ENCODE results near the gene MAML3.

The MAML3 gene

DNA sequence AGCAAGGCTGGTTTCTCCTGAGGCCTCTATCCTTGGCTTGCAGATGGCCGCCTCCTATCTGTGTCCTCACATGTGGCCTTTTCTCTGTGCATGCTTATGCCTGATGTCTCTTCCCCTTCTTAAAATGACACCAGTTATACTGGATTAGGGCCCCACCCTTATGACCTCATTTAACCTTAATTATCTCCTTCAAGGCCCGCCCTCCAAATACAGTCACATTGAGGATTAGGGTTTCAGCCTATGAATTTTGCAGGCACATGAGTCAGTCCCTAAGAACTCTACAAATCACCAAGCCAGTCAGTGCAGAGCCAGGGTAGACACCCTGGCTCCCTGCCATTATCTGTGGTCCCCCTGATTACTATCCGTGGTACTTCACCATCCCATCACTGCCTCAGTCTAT lies 51.6 kb downstream of the MAML3 start:
- no peak for DNase-seq (ENCODE audit: low read depth in 3 of 3, low spot score in 1 of 3)

DNA sequence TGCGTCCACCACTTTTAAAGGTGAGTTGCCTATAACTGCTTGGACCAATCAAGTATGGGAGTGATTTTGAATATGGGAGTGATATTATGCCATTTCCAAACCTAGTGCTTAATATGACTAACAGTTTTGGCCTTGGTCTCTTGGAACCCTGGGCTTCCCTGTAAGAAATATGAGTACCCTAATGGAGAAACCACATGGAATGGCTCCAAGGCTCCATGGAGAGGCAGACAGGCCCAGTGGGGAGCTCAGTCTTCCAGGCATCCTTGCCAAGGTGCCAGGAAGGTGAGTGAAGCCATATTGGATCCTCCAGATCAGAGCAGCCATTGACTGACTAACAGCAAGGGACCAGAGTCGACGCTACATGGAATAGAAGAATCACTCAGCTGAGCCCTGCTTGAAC lies 53.2 kb downstream of the MAML3 start:
- no peak for DNase-seq (ENCODE audit: low read depth in 3 of 3, low spot score in 1 of 3)

DNA sequence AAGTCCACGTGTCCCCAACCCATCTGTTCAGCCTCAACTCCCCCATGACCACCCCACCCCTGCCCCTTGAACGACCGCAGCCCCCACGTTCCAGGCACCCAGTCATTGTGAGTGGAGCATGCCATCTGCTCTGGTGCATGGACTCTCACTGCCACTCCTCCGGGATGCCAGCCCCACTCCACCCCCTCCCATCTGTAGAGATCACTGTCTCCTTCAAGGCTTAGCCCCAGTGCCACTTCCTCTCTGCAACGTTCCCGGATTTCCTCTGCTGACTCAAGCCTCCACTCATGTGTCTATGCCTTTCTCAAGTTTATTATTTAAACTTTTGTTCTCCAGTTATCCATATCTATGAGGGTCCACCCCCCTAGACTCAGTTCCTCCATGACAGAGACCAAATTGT lies 54.0 kb downstream of the MAML3 start:
- no peak for DNase-seq (ENCODE audit: low read depth in 3 of 3, low spot score in 1 of 3)

DNA sequence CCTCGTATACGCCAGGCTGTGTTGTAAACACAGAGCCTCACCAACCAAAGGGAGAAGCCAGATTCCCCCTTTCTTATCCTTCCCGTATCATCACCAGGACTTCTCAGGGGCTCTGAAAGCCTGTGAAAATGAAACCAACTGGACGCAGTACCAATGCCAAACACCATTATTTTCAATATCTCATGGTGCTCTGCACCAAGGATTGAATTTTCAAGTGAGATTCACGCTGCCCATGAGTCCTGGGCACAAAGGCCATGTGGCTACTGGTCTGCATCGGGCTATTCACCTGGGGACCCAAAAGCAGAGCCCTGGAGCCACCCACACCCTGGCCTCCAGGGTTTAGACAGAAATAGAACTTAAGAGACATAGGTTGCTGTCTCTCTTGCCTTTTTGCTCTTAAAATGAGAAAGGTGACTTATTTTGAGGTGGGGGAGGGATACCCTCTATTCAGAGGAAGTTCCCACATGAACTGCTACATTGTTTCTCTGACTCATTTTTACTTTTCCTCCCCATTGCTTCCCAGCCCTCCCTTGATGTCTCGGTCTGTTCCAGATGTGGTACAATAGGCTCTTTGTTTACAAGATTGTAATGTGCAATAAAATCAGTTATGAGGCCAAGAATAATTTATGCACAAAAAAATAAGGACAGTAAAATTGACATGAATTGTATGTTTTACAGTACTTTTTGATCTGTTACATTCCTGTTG lies 55.4 kb downstream of the MAML3 start:
- DNase-seq (ENCODE audit: low read depth in 3 of 3, low spot score in 1 of 3) = no peak

DNA sequence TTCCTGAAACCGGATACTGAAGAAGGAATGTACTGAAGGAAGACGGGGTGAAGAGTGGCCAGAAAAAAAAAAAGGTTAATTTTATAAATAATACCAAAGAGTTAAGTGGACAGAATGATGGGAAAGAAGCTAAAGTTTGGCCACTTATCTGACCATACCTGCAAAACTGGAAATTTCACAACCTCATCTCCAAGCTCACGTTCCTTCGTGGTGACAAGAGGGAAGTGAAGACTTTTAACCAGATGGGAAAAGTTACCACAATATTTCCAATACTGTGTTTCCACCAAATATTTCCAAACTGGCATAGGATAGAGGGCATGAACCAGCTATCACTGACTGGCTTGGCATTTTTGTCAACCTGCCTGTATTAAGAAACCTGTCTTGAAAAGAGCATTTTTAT lies 56.4 kb downstream of the MAML3 start:
- no peak for DNase-seq (ENCODE audit: low read depth in 3 of 3, low spot score in 1 of 3)

DNA sequence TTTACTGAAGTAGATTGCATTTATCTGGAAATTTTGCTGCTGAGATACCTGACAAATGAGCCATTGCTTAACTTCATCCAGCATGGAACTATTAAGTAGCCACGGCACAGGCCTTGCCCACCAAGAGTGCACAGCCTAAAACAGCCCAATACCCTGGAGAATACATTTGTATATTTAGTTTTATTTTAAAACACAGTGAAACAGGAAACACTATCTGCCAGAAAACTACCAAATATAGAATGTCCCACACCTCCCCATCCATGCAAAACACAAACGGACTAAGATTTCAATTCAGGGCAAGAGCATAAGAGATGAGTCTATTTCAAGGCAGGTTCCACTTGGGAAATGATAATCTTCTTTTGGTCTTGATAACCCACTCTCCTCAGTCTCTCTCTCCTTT lies 57.1 kb downstream of the MAML3 start:
- DNase-seq (ENCODE audit: low read depth in 3 of 3, low spot score in 1 of 3) = no peak

DNA sequence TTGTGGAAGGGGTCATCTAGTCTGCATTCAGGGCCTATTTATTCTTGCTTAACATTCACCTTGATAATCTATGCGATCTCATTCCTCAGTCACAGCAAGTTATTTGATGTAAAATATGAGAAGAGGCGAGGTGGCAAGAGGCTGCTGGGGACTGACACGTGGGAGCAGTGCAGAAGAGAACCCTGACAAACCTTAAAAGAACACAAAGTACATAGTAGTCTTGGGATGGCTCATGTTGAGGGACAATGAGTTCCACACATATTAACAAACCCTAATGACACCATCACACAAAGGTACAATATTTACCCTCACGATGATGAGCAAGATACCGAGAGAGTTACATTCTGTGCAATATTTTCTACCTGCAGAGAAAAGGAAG lies 57.5 kb downstream of the MAML3 start:
- DNase-seq (ENCODE audit: low read depth in 3 of 3, low spot score in 1 of 3) = no peak

DNA sequence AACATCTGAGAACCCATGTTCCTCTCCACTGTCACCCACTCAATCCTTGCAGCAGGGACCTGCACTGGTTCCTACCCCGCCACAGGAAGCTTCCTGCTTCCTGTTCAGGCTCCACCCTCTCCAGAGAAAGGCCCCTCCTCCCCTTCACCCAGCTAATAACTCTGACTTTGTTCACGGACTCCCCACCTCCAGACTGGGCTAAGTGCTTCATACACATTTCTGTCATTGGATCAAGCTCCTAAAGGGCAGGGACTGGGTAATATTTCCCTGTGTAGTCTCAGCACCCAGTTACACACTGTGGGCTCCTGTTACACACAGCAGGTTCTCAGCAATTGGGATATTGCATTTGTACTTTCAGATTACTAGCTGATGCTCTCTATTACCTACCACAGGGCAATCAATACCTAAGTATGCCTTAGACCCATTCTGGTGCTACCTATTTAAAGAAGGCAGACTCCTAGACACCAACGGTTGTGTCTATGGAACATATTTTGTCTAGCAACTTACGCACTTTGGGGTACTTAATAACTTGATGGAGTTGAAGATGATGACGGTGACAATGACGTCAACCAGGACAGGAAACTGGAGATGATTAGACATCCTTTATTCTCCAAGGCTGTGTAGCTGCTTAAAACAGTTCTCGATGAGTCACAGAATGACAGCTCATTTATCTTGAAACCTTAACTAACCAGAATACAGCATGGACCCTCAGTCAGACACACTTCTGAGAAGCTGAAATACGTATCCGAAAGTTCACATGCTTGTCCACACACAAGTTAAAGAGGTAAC lies 58.1 kb downstream of the MAML3 start:
- DNase-seq (ENCODE audit: low read depth in 3 of 3, low spot score in 1 of 3) = peak in 1 of 3 donors; percentile 25

DNA sequence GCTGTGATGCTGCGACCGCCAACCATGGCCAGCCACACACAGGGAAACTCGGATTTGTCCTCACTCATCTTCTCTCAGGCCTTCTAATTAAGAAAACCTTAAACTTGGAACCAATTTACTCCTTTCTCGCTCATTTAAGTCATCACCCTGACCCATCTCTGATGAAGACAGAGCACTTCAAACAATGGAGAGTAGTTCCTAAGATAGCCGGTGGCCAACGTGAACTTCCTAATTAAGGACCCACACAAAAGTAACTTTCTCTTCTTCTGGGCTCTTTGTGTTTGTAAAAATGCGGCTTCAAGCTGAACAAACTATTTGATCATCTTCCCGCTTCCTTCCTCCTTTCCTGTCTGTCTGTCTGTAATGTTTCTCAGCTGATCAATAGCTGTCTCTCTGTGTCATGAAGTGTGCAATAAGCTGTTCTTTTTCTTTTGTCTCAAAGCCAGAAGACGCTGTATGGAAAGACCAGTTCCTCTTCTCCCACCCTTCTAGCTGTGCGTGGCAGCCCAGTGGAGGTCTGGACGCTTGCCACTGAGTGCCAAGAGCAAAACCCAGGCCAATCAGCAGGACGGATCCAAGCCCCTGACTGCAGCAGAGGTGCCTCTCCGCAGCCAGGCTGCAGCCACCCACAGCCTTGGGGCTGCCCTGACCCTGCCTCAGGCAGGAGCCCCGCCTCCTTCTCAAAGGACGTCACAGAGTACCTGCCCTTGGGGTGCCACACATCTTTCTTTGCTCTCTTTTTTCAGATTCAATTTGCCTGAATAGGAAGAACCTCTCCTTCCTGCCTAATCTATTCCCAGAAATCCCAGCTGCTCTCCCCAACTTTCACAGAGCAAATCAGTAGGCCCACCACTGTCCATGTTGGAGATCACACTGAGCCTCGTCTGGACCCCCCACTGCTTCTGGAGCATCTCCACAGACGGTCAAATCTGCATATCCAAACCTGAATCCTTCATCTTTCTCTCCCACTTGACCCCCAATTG lies 59.3 kb downstream of the MAML3 start:
- DNase-seq (ENCODE audit: low read depth in 3 of 3, low spot score in 1 of 3) = peak in 2 of 3 donors; percentile 25 to 26

DNA sequence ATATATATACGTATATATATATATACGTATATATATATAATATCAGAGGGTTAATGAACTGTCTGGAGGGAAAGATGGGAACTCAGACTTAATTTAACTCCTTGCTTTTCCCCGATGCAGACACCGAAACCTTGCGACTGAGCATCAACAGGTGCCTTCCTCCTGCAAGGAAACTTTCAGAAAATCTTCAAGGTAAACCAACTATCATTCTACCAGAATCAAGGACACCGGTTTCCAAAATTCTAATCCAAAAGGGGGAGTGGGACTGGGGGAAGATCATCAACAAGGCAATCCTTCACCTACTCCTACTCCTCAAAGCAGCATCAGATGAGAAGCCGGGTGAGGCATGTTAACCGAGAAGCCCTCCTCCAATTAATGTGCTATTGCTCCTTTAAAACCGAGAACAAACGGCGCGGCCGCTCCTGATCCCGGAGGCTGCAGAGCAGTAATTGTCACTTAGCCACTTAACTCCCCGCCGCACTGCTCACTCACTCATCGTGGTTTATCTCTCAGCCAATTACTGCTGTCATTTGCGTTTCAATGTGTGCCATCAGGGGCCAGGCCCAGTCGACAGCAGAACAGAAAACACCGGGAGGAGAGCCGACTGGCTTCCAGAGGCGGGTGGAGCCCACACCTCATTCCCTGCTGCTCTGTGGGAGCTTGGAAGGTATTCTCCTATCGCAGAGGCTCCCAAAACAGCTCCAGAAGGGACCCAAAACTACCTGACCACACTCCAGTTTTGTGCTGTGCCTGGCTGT lies 61.7 kb downstream of the MAML3 start:
- no peak for DNase-seq (ENCODE audit: low read depth in 3 of 3, low spot score in 1 of 3)

DNA sequence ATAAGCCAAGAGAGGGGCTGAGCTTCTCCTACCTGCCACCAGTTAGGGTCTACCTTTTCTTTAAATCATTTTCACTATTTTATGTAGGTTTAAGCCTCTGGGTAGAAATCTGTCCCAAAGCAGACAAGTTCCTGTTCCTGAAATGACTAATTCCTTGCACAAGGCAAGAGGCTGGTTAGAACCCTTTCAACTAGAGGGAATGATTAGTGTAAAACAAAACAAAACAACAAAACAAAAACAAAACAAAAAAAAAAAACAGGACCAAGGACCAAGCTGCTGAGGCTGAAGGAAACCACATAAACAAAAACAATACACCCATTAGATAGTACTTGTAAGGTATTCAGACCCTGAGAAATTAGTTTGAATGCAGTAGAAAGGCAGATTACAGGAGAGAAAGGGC lies 62.7 kb downstream of the MAML3 start:
- no peak for DNase-seq (ENCODE audit: low read depth in 3 of 3, low spot score in 1 of 3)

DNA sequence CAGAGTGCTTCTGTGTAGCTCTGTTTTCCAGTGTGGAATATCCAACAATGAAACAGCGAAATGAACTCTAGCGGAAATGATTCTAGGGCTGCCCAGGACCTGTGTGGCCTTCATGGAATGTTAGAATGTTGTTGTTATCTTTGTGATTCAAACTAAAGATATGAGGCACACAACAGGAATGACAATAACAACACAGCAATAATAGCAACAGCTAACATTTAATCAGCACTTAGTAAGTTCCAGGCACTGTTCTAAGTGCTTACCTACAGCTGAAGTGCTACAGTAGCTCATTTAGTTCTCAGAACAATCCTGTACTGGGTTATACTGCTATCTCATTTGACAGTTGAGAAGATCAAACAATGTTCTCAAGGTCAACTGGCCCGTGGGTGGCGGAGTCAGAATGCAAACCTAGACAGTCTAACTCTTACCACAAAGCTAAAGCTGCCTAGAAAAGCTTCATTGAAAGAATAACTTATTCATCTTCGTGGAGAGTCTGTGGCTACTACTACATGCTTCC lies 63.7 kb downstream of the MAML3 start:
- DNase-seq (ENCODE audit: low read depth in 3 of 3, low spot score in 1 of 3) = no peak

DNA sequence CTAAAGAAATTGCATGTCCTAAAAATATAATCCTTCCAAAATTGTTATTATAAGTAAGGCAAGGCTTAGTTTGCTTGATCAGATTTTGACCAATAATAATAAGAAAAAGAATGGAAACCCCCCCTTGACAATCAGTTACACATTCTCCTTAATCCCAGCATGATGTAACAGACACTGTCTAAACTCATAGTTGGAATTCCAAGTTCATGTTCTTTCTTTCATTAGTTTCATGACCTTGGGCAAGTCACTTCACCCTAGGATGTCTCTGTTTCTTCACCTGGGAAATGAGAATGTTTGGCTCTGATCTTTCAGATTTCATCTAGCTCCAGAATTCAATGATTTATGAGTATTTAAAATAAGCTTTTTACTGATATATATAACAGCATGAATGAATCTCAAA lies 64.8 kb downstream of the MAML3 start:
- no peak for DNase-seq (ENCODE audit: low read depth in 3 of 3, low spot score in 1 of 3)

DNA sequence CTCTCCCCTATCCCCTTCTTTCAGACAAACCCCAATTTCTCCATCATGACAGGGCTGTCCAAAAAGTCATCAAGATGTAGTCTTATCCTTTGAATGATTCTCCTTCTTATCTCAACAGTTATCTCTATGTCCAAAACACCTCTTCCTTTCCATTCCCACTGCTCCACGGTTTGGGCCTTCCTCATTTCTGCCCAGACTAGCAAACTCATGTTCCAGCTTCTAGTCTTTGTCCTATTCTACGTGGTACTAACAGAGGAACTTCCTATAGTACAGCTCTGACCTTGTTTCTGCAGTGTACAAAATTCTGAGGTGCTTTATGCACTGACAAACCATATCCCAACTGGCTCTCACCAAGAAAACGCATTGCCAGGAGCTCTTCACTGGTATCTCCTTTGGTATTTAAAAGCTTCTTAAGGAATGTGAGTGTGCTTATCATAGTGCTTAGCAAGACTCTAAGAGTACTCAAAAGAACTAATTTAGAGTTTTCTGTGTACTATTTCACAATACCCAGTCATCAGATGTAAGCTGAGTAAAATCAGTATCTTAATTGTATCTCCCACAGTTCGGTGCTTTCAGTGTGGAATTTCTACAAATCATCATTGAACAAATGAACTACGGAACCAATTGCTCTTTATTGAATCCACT lies 65.5 kb downstream of the MAML3 start:
- DNase-seq (ENCODE audit: low read depth in 3 of 3, low spot score in 1 of 3) = no peak

DNA sequence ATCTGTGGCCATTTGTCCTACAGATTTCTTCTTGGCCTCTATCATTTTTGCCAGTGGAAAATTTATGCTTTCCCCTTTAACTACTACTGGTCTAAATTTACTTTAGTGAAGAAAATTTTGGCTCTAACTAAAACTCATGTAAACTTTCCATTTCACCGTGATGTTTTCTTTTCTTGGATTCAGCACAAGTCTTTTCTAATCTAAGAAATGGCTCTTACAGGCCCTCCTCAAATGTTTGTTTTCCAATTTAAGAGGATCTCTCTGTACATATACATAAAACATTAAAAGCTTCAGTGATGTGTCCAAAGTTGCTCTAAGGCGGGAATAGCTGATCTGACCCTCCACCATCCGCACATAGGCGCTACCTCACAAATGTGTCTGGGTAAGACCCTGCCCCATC lies 68.1 kb downstream of the MAML3 start:
- no peak for DNase-seq (ENCODE audit: low read depth in 3 of 3, low spot score in 1 of 3)

DNA sequence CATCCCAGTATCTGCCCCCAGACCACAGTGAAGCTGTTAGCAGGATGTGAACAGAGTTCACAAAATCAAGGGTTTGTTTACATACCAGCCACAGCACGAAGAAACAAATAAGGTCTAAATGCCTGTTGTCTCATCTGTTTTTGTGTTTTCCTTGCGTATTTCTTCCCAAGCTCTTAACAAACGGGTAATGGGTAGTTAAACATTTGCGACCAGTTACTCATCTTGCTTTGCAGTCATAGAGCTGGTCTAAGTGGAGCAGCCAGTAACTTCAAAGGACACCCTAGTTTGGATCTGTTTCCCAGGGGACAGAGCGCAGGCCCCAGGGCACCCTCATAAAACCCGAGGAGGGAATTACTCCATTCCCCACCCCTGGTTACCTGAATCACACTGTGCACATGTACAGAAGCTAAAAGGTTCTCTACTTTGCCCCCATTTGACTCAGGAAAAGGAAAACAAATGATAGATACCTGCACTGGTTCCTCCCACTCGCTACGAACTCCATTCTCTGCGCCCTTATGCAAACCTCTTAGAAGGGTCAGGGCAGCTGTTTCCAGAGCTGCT lies 68.8 kb downstream of the MAML3 start:
- DNase-seq (ENCODE audit: low read depth in 3 of 3, low spot score in 1 of 3) = no peak

DNA sequence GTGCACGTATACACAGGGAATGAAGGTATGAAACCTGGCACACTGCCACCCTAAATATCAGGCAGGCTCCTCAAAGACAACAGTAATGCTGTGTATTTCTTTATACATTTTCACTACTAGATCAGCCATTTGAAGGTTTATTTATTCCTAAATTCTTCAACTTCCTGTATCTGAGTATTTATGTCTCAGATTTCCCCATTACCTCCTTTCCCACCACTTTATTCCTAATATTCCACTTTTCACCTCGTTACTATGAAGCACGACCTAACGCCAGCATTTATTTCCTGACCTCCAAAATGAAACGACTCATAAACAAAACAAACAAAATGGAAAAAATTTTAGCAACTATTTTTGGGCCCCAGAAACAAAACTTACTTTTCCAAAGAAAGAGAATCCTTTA lies 69.6 kb downstream of the MAML3 start:
- no peak for DNase-seq (ENCODE audit: low read depth in 3 of 3, low spot score in 1 of 3)

DNA sequence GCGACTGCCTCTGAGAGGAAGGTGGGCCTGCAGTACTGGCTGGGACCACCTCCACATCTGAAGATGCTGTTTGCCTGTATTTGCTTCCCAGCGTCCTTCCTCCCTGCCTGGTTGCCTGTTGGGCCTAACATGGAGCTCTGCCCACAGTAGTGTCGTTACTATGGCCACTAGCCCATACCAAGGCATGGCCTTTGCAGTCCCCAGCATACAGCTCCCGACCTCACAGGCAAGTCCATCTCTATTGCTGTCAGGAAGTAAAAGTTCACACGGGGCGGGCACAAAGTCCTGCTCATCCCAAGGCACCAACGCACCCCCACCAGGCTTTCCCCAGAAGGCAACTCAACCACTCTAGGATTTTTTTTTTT lies 71.6 kb downstream of the MAML3 start:
- no peak for DNase-seq (ENCODE audit: low read depth in 3 of 3, low spot score in 1 of 3)

DNA sequence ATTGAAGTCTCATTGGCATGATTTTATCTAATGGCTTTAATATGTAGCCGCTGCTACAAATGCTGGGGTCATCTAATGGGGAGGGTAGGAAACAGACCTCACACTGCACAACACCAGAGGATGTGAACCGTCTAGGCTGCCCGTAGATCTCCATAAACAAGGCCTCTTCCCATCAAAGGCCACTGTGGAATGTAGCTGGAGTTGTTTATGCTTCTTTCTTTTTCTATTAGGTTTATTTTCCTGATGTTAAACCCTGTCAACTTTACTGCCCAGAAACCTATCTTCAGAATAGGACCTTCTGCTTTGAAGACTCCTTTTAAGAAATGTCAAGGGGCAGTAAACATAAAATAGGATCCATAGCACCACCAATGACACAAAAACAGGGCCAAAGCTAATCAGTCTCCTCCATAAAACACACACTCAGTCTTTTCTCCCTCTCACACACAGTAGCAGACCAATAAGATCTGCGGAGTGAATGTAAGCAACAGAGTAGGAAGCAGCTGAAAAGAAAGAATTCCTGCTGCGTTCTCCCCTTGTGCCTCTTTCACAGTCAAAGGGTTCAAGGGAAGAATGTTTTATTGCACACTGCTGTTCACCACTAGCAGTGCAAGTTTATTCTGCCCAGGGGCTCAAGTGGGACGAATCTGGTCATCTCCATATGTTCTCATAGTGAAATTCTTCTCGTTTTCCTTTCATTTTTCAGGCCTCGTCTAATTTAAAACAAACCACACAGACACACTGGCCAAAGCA lies 72.2 kb downstream of the MAML3 start:
- DNase-seq (ENCODE audit: low read depth in 3 of 3, low spot score in 1 of 3) = no peak
